Omental fat pad (tissue), 4 donors: ENCODE results near the gene FGF4. TPM values are rescaled to one million over a fixed set of nuclear protein-coding genes. Genes with fewer than 3 reads are reported as not detected.

Source experiments
- ATAC-seq: fragments of 150-250 bp; one replicate; pipeline ENCODE4 v1.9.1; 2016; ENCODE audit warnings: mild to moderate bottlenecking, moderate library complexity; ENCODE audit not compliant: low FRiP score
- DNase-seq: peaks from one replicate; pipeline ENCODE4 v3.0.0-alpha.2; 2019; ENCODE audit warnings: low spot score
- total RNA-seq, 4 donors: library from RNA; depleted of rRNA; stranded (reverse); fragments of >200 nt; gene quantifications; one replicate each; pipeline ENCODE4 v1.1.0, GENCODE V29; 2016
- TF ChIP-seq, protein P1 (sequence below), 3 donors: fragments of 450-650 bp; IDR thresholded peaks; one replicate each; pipeline ENCODE4 v1.5.1; 2016 to 2017; ENCODE audit warnings: antibody characterized with exemption in 3 of 3, mild to moderate bottlenecking in 3 of 3, moderate library complexity in 2 of 3

The FGF4 gene
- total RNA-seq, 4 donors from 2014 or later: not detected

DNA sequence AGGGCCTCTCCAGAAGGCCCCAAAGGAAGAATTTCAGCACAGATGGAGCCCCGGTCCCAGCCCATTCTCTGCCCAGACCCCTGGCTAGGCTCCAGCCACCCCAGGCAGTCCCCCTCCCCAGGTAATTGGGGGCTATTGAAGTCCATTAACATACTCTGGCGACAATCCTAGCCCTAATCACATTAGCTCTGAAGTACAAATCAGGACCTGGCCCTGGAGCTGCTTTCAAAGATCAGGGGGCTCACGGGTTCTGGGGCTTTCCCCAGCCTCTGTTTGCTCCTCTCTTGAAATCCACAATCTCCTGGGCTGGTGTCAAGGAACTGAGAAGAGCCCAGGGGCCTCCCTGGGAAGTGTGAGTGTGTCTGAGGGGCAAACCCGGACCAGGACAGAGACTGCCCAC is 22.3 kb downstream of the FGF4 start:
- no peak for ATAC-seq
- no peak for DNase-seq
- TF ChIP-seq, protein P1, sequence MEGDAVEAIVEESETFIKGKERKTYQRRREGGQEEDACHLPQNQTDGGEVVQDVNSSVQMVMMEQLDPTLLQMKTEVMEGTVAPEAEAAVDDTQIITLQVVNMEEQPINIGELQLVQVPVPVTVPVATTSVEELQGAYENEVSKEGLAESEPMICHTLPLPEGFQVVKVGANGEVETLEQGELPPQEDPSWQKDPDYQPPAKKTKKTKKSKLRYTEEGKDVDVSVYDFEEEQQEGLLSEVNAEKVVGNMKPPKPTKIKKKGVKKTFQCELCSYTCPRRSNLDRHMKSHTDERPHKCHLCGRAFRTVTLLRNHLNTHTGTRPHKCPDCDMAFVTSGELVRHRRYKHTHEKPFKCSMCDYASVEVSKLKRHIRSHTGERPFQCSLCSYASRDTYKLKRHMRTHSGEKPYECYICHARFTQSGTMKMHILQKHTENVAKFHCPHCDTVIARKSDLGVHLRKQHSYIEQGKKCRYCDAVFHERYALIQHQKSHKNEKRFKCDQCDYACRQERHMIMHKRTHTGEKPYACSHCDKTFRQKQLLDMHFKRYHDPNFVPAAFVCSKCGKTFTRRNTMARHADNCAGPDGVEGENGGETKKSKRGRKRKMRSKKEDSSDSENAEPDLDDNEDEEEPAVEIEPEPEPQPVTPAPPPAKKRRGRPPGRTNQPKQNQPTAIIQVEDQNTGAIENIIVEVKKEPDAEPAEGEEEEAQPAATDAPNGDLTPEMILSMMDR (IDR thresholded peaks at IDR 0.05): no peak

- ATAC-seq: no peak
- DNase-seq: no peak
- TF ChIP-seq, protein P1 (IDR thresholded peaks at IDR 0.05): no peak
Measured at GRCh38 chr11:69750875-69751597, 24.1 kb downstream of the FGF4 start.

DNA sequence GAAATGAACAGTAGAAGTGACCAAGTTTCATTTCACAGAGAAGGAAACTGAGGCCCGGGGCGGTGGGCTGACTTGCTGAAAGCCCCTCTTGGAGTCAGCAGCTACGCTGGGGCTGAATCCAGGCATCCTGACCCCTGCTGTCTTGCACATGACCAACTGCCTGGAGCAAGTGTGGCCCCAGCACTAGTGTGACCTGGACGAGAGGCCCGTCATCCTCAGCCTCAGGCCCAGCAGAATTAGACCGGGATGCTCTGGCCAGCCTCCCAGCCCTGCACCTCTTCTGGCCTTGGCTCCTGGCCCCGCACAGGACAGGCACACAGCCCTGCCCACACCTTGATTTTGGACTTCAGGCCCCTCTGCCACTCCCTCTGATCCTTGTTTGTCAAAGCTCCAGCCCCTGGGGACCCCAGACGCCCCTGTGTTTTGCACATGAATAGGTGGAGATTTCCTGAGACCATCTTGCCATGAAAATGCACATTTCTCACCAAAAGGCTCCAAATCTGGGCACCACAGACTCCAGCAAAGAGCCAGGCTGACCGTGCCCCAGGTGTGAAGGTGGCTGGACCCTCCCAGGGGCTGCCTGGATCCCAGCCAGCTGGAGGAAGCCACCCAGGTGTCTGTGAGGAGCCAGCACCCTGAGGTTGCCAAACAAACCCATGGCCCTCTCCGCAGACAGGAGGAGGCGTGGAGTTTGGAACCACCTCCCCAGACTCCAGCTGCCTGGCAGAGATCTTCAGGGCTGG is 24.9 kb downstream of the FGF4 start:
- ATAC-seq: no peak
- no peak for DNase-seq
- TF ChIP-seq, protein P1 (IDR thresholded peaks at IDR 0.05): no peak

DNA sequence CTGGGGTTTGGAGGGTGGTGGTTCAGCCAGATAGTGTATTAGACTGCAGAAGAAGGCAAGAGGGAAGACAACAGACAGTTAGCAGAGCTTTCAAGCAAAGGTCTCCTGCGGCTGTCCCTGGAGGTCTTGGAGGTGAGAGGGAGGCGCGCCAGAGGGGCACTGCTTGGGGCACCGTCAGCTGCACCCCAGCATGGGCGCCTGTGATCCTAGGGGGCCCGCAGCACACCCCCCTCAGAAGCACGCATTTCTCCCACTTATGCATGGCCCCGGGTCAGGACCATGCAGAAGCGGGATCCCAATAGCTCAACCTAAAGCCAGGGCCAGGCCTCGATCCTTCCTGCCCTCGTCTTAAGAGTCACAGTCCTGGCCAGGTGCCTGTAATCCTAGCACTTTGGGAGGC is 26.5 kb downstream of the FGF4 start:
- no peak for DNase-seq
- TF ChIP-seq, protein P1 (IDR thresholded peaks at IDR 0.05): no peak
- ATAC-seq: no peak

DNA sequence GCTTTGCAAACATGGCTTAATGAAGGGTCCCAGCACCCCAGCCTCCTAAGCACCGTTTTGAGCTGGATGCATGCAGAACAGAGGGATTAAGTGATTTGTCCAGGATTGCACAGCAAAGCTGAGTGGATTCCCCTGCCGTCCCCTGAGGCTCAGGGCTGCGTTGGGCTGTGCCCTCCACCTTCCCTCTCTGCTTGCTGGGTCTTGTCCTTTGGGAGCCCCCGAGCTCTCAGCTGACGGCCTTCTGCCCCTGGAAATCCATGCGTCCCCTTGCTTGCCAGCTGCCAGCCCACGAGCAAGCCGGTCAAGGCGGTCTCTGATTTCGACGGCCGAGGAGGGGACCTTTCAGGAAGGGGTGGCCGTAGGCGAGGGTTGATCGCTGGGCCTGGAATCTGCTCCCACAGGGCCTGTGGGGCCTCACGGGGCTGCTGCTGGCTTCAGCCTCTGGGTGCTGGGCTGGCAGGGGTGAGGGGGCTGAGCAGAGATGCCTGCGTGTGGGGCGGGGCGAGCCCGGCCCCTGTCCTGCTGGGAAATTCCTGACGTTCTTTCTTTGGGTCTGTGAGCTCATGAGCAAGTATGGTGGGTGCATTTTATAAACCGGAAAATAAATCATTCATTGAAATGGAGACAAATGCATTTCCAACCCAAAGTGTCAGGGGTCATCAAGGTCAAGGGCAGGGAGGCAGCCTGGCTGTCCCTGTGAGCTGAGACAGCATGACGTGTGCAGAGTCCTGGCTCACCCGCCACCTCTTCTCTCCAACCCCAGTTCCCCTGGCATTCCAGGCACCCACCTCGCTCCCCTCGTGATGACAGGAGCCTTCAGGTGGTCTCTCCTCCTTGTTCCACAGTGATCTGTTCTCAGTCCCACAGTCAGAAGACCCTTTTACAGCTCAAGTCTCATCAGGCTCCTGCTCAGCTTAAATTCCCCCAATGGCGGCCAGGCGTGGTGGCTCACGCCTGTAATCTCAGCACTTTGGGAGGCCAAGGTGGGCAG is 28.1 kb downstream of the FGF4 start:
- TF ChIP-seq, protein P1 (IDR thresholded peaks at IDR 0.05): no peak
- ATAC-seq (no peak), DNase-seq (no peak)

- ATAC-seq: no peak
- TF ChIP-seq, protein P1 (IDR thresholded peaks at IDR 0.05): no peak
- no peak for DNase-seq
Measured at GRCh38 chr11:69746140-69746539, 29.0 kb downstream of the FGF4 start.
